H1 (cell line): ENCODE data around the gene MSMP. TPM values are rescaled to one million over a fixed set of nuclear protein-coding genes. Genes with fewer than 3 reads are reported as not detected.

Experiments
- BCL11A ChIP-seq, 2 experiments: IDR thresholded peaks; one replicate each; pipeline ENCODE4 v1.6.1; 2011; ENCODE audit warnings: low read depth in 2 of 2, low read length in 2 of 2, mild to moderate bottlenecking in 2 of 2
- CBX8 ChIP-seq: fragments of 300-800, 300-1000 bp; sonication (generic); IDR thresholded peaks from 2 replicates; pipeline ENCODE4 v1.7.1; 2016; ENCODE audit warnings: low read depth, low read length, borderline replicate concordance
- CEBPB ChIP-seq: IDR thresholded peaks from 2 replicates; pipeline ENCODE4 v1.6.1; 2012; ENCODE audit warnings: low read depth, low read length
- CHD1 ChIP-seq: IDR thresholded peaks from 2 replicates; pipeline ENCODE4 v1.6.1; 2012; ENCODE audit warnings: low read depth, low read length, improper control_type of control experiment
- CHD7 ChIP-seq: fragments of 300-600 bp; sonication (generic); IDR thresholded peaks from 2 replicates; pipeline ENCODE4 v1.7.1; 2012; ENCODE audit warnings: low read length, moderate library complexity, mild to moderate bottlenecking, inconsistent platforms; ENCODE audit not compliant: insufficient replicate concordance
- EP300 ChIP-seq, 2 experiments: IDR thresholded peaks; 1 replicate in 1 of 2; 2 replicates in 1 of 2; pipeline ENCODE4 v1.6.1; 2011 to 2012; ENCODE audit warnings: low read depth in 2 of 2, low read length in 2 of 2, mild to moderate bottlenecking in 2 of 2, borderline replicate concordance in 1 of 2, inconsistent platforms in 1 of 2, moderate library complexity in 1 of 2
- HDAC2 ChIP-seq, 2 experiments: fragments of 300-600 bp in 1 of 2; sonication (generic) in 1 of 2; IDR thresholded peaks; 2 replicates each; pipeline ENCODE4 v1.6.1; 2011 to 2012; ENCODE audit warnings: low read depth in 2 of 2, low read length in 2 of 2, mild to moderate bottlenecking in 2 of 2, moderate library complexity in 2 of 2, borderline replicate concordance in 1 of 2, inconsistent platforms in 1 of 2
- JUN ChIP-seq: IDR thresholded peaks from 2 replicates; pipeline ENCODE4 v1.6.1; 2011; ENCODE audit warnings: low read depth, mild to moderate bottlenecking, improper control_type of control experiment, low read length
- JUND ChIP-seq: IDR thresholded peaks from 2 replicates; pipeline ENCODE4 v1.6.1; 2011; ENCODE audit warnings: mild to moderate bottlenecking, improper control_type of control experiment, low read length
- POLR2A ChIP-seq, 2 experiments: IDR thresholded peaks; 1 replicate in 1 of 2; 2 replicates in 1 of 2; pipeline ENCODE4 v1.6.1; 2011; ENCODE audit warnings: low read depth in 2 of 2, low read length in 2 of 2, mild to moderate bottlenecking in 2 of 2; ENCODE audit errors: control extremely low read depth in 1 of 2
- SAP30 ChIP-seq: fragments of 300-600 bp; sonication (generic); IDR thresholded peaks from 2 replicates; pipeline ENCODE4 v1.7.1; 2012; ENCODE audit warnings: low read length, moderate library complexity, mild to moderate bottlenecking, inconsistent platforms; ENCODE audit not compliant: insufficient read depth, insufficient replicate concordance
- SIRT6 ChIP-seq: IDR thresholded peaks from one replicate; pipeline ENCODE4 v1.7.1; 2012; ENCODE audit warnings: low read length, inconsistent platforms
- TBP ChIP-seq: IDR thresholded peaks from 2 replicates; pipeline ENCODE4 v1.6.1; 2011; ENCODE audit warnings: low read depth, low read length, improper control_type of control experiment
- polyA plus RNA-seq, 7 experiments: library from polyadenylated mRNA; depleted of rRNA in 3 of 7; stranded (reverse) in 5 of 7; unstranded in 2 of 7; fragments of >200 nt in 5 of 7; fragments of 200-250 nt in 2 of 7; gene quantifications; 1 replicate in 5 of 7; 2 replicates in 1 of 7; 4 replicates in 1 of 7; pipeline versions ENCODE4 v1.2.1 to v1.2.3, GENCODE V29; 2011 to 2013; ENCODE audit warnings: missing spikeins in 2 of 7, mixed read lengths in 2 of 7
- total RNA-seq: library from RNA; stranded (reverse); fragmentation: NEBNext Ultra II Directional; extraction: Animal tissue kit (Norgen Biotek cat#: 25700); gene quantifications from 2 replicates; pipeline ENCODE4 v1.2.1, GENCODE V29; 2021

The MSMP gene
- total and polyA plus RNA-seq, 2 of the 8 experiments (the other 6 are each of a cell fraction or from before 2014, with no cell fraction given) = 0.53 TPM; not detected in 1

- TF ChIP-seq CHD7 (no peak), BCL11A (IDR thresholded peaks at IDR 0.05; ENCODE audit: low read depth in 2 of 2, low read length in 2 of 2) (no peak), CBX8 (no peak), POLR2A (IDR thresholded peaks at IDR 0.05; ENCODE audit: control extremely low read depth in 1 of 2, low read depth in 2 of 2, low read length in 2 of 2) (no peak), CEBPB (no peak), EP300 (IDR thresholded peaks at IDR 0.05; ENCODE audit: borderline replicate concordance in 1 of 2, low read depth in 2 of 2, low read length in 2 of 2) (no peak), CHD1 (no peak), TBP (no peak), SIRT6 (no peak), JUN (no peak), HDAC2 (IDR thresholded peaks at IDR 0.05; ENCODE audit: borderline replicate concordance in 1 of 2, low read depth in 2 of 2, low read length in 2 of 2) (no peak), SAP30 (no peak), JUND (no peak)
These were observed 38.8 kb upstream of the MSMP start (continued) for GRCh38 chr9:35792826-35793225.
